K562 (cell line): ENCODE results near the gene ERVFRD-1. TPM values are rescaled to one million over a fixed set of nuclear protein-coding genes. Genes with fewer than 3 reads are reported as not detected.

Experiments
- ATAC-seq: fragments of 200-7000 bp; cut with Tn5 transposase; 3 replicates; pipeline ENCODE4 v1.9.1; 2020; ENCODE audit warnings: moderate library complexity
- BruUV-seq: library from RNA; stranded (reverse); fragments of 400-500 nt; replicated peaks from 2 replicates; lab custom pipeline; 2021; lab: Mats Ljungman, UMichigan
- CTCF ChIA-PET: fragments of 300-600 bp; formaldehyde crosslinking; extraction: SDS; loops from one replicate; lab custom pipeline; 2021; ENCODE audit warnings: low intra/inter-chr PET ratio; lab: Yijun Ruan, JAX
- POLR2A ChIA-PET: fragments of 300-600, 350-650 bp; sonication (Branson Sonifier 250); formaldehyde crosslinking; extraction: SDS; loops from one replicate; lab custom pipeline; 2021; ENCODE audit warnings: antibody characterized with exemption, inconsistent platforms; lab: Yijun Ruan, JAX
- DNase-seq, 4 experiments: peaks; one replicate each; pipeline versions ENCODE4 v3.0.0 to v3.0.0-alpha.2; 2011 to 2018; ENCODE audit warnings: low spot score in 3 of 4, mixed read lengths in 3 of 4; ENCODE audit errors: extremely low read depth in 1 of 4
- FAIRE-seq: peaks from 2 replicates; lab custom pipeline; 2011; peaks lifted over from hg19 to GRCh38; lab: Jason Lieb, UNC
- H2AFZ ChIP-seq: 2 replicates; pipeline ENCODE4 v1.6.0; 2011; ENCODE audit warnings: low read depth, low read length, control low read depth, inconsistent platforms
- H3K27ac ChIP-seq: fragments of 200-600 bp; 3 replicates; pipeline ENCODE4 v1.8.0; 2011; ENCODE audit warnings: low read depth, mild to moderate bottlenecking, control low read depth, inconsistent platforms, low read length, moderate library complexity, mixed read lengths; ENCODE audit errors: extremely low read depth
- H3K27me3 ChIP-seq, 2 experiments: fragments of 300-600 bp in 1 of 2; 2 replicates in 1 of 2; 3 replicates in 1 of 2; pipeline versions ENCODE4 v1.6.0 to v1.8.0; 2011; ENCODE audit warnings: inconsistent platforms in 2 of 2, low read length in 2 of 2, mild to moderate bottlenecking in 1 of 2, mixed read lengths in 1 of 2, moderate library complexity in 1 of 2; ENCODE audit not compliant: control insufficient read depth in 2 of 2, insufficient read depth in 2 of 2
- H3K36me3 ChIP-seq: fragments of 300-600 bp; 3 replicates; pipeline ENCODE4 v1.8.0; 2011; ENCODE audit warnings: mild to moderate bottlenecking, low read length, inconsistent platforms; ENCODE audit not compliant: control insufficient read depth, insufficient read depth
- H3K4me1 ChIP-seq, 2 experiments: fragments of 200-600 bp in 1 of 2; replicated peaks in 1 of 2; 2 replicates in 1 of 2; 3 replicates in 1 of 2; pipeline versions ENCODE4 v1.5.1 to v1.8.0; 2011; ENCODE audit warnings: inconsistent platforms in 2 of 2, low read length in 2 of 2, mild to moderate bottlenecking in 1 of 2, mixed read lengths in 1 of 2, moderate library complexity in 1 of 2; ENCODE audit not compliant: control insufficient read depth in 2 of 2, insufficient read depth in 2 of 2
- H3K4me2 ChIP-seq: 2 replicates; pipeline ENCODE4 v1.6.1; 2011; ENCODE audit warnings: low read length, control low read depth, inconsistent platforms, mixed read lengths; ENCODE audit not compliant: insufficient read depth
- H3K4me3 ChIP-seq: fragments of 200-600 bp; sonication (generic), shearing (Covaris generic); 2 replicates; pipeline ENCODE4 v1.5.1; 2016; ENCODE audit warnings: control low read depth, inconsistent platforms
- H3K79me2 ChIP-seq: fragments of 200-600 bp; 3 replicates; pipeline ENCODE4 v1.8.0; 2011; ENCODE audit warnings: low read length, inconsistent platforms; ENCODE audit not compliant: control insufficient read depth, insufficient read depth
- H3K9ac ChIP-seq, 2 experiments: 2 replicates each; pipeline versions ENCODE4 v1.6.0 to v1.6.1; 2011; ENCODE audit warnings: low read depth in 2 of 2, low read length in 2 of 2, control low read depth in 1 of 2, inconsistent platforms in 1 of 2, mild to moderate bottlenecking in 1 of 2, mixed read lengths in 1 of 2; ENCODE audit not compliant: insufficient read depth in 1 of 2
- H3K9me1 ChIP-seq: one replicate; pipeline ENCODE4 v1.6.0; 2011; ENCODE audit warnings: inconsistent platforms, mild to moderate bottlenecking, low read length, moderate library complexity; ENCODE audit not compliant: control insufficient read depth, insufficient read depth
- H3K9me3 ChIP-seq: replicated peaks from 2 replicates; pipeline ENCODE4 v1.5.1; 2011; ENCODE audit warnings: low read depth, low read length, inconsistent platforms; ENCODE audit not compliant: control insufficient read depth, insufficient read depth
- H4K20me1 ChIP-seq: replicated peaks from 2 replicates; pipeline ENCODE4 v1.6.1; 2011; ENCODE audit warnings: low read length, inconsistent platforms, mixed read lengths; ENCODE audit not compliant: control insufficient read depth, insufficient read depth
- ARID1B ChIP-seq: fragments of 450-650 bp; IDR thresholded peaks from 2 replicates; pipeline ENCODE4 v1.6.1; 2016; ENCODE audit warnings: antibody characterized with exemption, mild to moderate bottlenecking, inconsistent platforms
- ATF3 ChIP-seq, 2 experiments: fragments of 450-650 bp in 1 of 2; sonication (generic) in 1 of 2; formaldehyde crosslinking in 1 of 2; IDR thresholded peaks in 1 of 2; conservative IDR thresholded peaks in 1 of 2; 2 replicates each; pipeline versions ENCODE4 v1.6.1 to v1.8.1; 2016 to 2023; ENCODE audit warnings: mild to moderate bottlenecking in 2 of 2, moderate library complexity in 2 of 2, inconsistent platforms in 1 of 2, missing genetic modification reagents in 1 of 2
- FOSL1 ChIP-seq: fragments of 200-800 bp; sonication (Bioruptor generic); conservative IDR thresholded peaks from 2 replicates; pipeline ENCODE4 v1.6.1; 2016; ENCODE audit warnings: missing genetic modification characterization, missing compliant biosample characterization
- JUN ChIP-seq, 2 experiments: sonication (generic) in 1 of 2; formaldehyde crosslinking in 1 of 2; IDR thresholded peaks; 2 replicates each; pipeline versions ENCODE4 v1.6.1 to v1.8.0; 2012 to 2022; ENCODE audit warnings: borderline replicate concordance in 2 of 2, mild to moderate bottlenecking in 2 of 2, improper control_type of control experiment in 1 of 2, low read depth in 1 of 2, low read length in 1 of 2, missing genetic modification reagents in 1 of 2
- JUND ChIP-seq, 2 experiments: IDR thresholded peaks; 2 replicates in 1 of 2; 3 replicates in 1 of 2; pipeline ENCODE4 v1.6.1; 2011; ENCODE audit warnings: borderline replicate concordance in 2 of 2, low read depth in 2 of 2, low read length in 2 of 2, improper control_type of control experiment in 1 of 2, missing biosample characterization in 1 of 2, missing genetic modification characterization in 1 of 2, missing genetic modification reagents in 1 of 2
- POLR2B ChIP-seq: fragments of 450-650 bp; IDR thresholded peaks from 2 replicates; pipeline ENCODE4 v1.6.1; 2018; ENCODE audit warnings: low read depth; ENCODE audit not compliant: partially characterized antibody
- RFX7 ChIP-seq: fragments of 250-450 bp; sonication (Bioruptor Pico); IDR thresholded peaks from 2 replicates; pipeline ENCODE4 v1.5.1; 2021; ENCODE audit warnings: mild to moderate bottlenecking
- SUPT5H ChIP-seq: fragments of 450-650 bp; IDR thresholded peaks from 2 replicates; pipeline ENCODE4 v1.6.1; 2016
- ZNF644 ChIP-seq: fragments of 200-800 bp; sonication (Bioruptor generic); IDR thresholded peaks from 2 replicates; pipeline ENCODE4 v1.6.1; 2016; ENCODE audit warnings: low read depth, missing genetic modification characterization, missing compliant biosample characterization
- ZNF695 ChIP-seq: fragments of 450-650 bp; formaldehyde crosslinking; IDR thresholded peaks from 2 replicates; pipeline ENCODE4 v1.4.0; 2020; ENCODE audit warnings: mild to moderate bottlenecking, moderate library complexity
- WGBS: fragments of 100-300 bp; shearing (Covaris generic); methylation state at CpG from one replicate; pipeline ENCODE4 v1.1.6; 2016; ENCODE audit warnings: low coverage, mixed read lengths; ENCODE audit not compliant: insufficient coverage; ENCODE audit errors: missing lambda C conversion rate; 5-methylcytosine and 5-hydroxymethylcytosine counted together
- in situ Hi-C: fragments of 300-500 bp; cut with MboI; formaldehyde crosslinking; loops from 4 replicates; pipeline ENCODE4 v1.15.0; 2018; ENCODE audit warnings: inconsistent platforms, mixed read lengths
- intact Hi-C: fragments of 100-400 bp; cut with micrococcal nuclease; formaldehyde crosslinking; loops from 2 replicates; pipeline ENCODE4 v1.14.2; 2022
- polyA plus RNA-seq, 8 experiments: library from polyadenylated mRNA; depleted of rRNA in 4 of 8; stranded (reverse) in 5 of 8; unstranded in 3 of 8; fragments of >200 nt; fragmentation: Nextera tagmentation in 2 of 8; fragmentation: Illumina TruSeq in 1 of 8; extraction: Ambion mirVana in 2 of 8; extraction: Trizol in 1 of 8; gene quantifications; 2 replicates each; pipeline versions ENCODE4 v1.2.1 to v1.2.3, GENCODE V29; 2011 to 2014; ENCODE audit warnings: inconsistent platforms in 1 of 8, missing spikeins in 1 of 8
- total RNA-seq, 7 experiments: library from RNA; depleted of rRNA in 6 of 7; stranded (reverse); fragments of >200 nt in 6 of 7; fragmentation: Illumina TruSeq in 2 of 7; extraction: Trizol in 2 of 7; gene quantifications; 2 replicates each; pipeline versions ENCODE4 v1.2.1 to v1.2.3, GENCODE V29; 2011 to 2021; ENCODE audit warnings: low replicate concordance in 1 of 7
- TF ChIP-seq, protein P1 (sequence below): fragments of 250-450 bp; sonication (Bioruptor Pico); IDR thresholded peaks from 2 replicates; pipeline ENCODE4 v1.5.0; 2021

ERVFRD-1 gene
- total and polyA plus RNA-seq, 9 of the 15 experiments (the other 6 are each of a cell fraction or from before 2014, with no cell fraction given) = 0.05 to 0.14 (median 0.09) TPM; not detected in 2

DNA sequence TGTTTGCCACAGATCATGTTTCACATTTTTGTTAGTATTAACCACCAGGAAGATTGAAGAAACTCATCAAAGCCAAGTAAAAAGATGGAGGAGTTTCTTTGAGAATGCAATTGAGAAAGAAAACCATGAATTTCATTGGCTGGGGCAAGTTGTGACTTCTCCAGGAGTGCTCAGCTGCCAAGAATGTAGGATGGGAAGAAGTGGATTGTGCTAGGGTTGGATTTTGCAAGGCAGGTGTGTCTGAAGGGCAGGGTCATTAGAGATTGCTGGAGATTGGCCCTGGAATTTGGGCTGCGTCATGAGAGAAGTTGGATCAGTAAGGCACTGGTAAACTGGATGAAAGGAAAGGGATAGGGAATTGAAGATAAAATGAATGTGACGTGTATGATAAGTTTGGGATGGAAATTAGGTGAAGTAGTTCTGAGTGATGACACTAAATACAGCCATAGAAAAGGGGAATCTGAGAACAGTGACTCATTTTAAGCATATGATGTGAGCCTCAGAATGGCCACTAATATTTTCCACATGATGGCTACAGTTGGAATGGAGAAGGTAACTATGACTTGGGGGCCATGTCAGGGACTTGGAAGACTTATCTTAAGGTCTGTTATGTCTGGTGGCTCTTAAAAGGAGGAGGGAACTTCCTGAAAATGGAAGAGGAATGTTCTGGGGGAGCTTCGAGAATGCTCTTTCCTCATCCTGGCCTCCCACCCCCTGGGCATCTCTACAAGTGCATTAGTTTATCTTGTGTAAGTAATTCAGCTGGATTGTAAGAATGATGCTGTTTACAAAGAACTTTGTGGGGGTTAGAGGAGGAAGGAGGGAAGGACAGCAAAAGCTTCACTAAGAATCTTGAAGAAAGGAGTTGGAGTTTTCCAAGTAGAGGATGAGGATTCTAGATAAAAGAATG is 27.8 kb upstream of the ERVFRD-1 start:
- BruUV-seq = no TSS peak
- WGBS = 17% methylated on average over 3 of the region's 3 CpGs
- ChIA-PET CTCF (no interaction called here), POLR2A (no interaction called here)
- intact Hi-C loops (no loop called here), in situ Hi-C loops (no loop called here)
- peaks cover 19% of the 10 kb centered on the region for H3K36me3 ChIP-seq
- ATAC-seq = no peak
- no peak for DNase-seq
- H3K27me3 ChIP-seq = no peaks in the 10 kb centered on the region
- H3K4me3 ChIP-seq = no peak overlapping the region
- no peak overlapping the region for H3K9ac ChIP-seq
- H3K9me1 ChIP-seq = no peaks in the 10 kb centered on the region
- no peak overlapping the region for H3K4me2 ChIP-seq
- H3K4me1 ChIP-seq = peaks cover 0 to 8% of the 10 kb centered on the region in 2 experiments; a peak in 3 of 5 replicates
- no peaks in the 10 kb centered on the region for H3K9me3 ChIP-seq
- no peak overlapping the region for H2AFZ ChIP-seq
- no peaks in the 10 kb centered on the region for H4K20me1 ChIP-seq
- TF ChIP-seq RFX7 (CRISPR knock-in tag) (no peak), POLR2B (peak; percentile 27), ARID1B (peak; percentile 14; the same call in 1 of the 2 replicates), JUN (IDR thresholded peaks at IDR 0.05; ENCODE audit: borderline replicate concordance, low read depth, low read length) (0 out of 2 replicates have a peak, but pooled peaks have one; percentile 43), JUN (CRISPR knock-in tag; IDR thresholded peaks at IDR 0.05; ENCODE audit: borderline replicate concordance) (no peak), FOSL1 (tag) (peak; percentile 80), ZNF644 (tag) (0 out of 2 replicates have a peak, but pooled peaks have one; percentile 31), SUPT5H (peak; percentile 21; the same call in 1 of the 2 replicates), ZNF695 (CRISPR knock-in tag) (no peak), JUND (IDR thresholded peaks at IDR 0.05; ENCODE audit: borderline replicate concordance, low read depth, low read length) (peak; percentile 14; the same call in 1 of the 2 replicates), JUND (tag; IDR thresholded peaks at IDR 0.05; ENCODE audit: borderline replicate concordance, low read depth, low read length) (peak; percentile 52; the same call in 1 of the 3 replicates), ATF3 (IDR thresholded peaks at IDR 0.05) (peak; percentile 79), ATF3 (CRISPR knock-in tag; conservative IDR thresholded peaks at IDR 0.05) (no peak)
- TF ChIP-seq, protein P1, sequence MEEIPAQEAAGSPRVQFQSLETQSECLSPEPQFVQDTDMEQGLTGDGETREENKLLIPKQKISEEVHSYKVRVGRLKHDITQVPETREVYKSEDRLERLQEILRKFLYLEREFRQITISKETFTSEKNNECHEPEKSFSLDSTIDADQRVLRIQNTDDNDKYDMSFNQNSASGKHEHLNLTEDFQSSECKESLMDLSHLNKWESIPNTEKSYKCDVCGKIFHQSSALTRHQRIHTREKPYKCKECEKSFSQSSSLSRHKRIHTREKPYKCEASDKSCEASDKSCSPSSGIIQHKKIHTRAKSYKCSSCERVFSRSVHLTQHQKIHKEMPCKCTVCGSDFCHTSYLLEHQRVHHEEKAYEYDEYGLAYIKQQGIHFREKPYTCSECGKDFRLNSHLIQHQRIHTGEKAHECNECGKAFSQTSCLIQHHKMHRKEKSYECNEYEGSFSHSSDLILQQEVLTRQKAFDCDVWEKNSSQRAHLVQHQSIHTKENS (CRISPR knock-in tag) = no peak
- TF ChIP-seq, all 486 proteins: peak for 8
- Histone ChIP-seq H3K79me2 (no peaks in the 10 kb centered on the region), H3K27ac (no peak overlapping the region)
- FAIRE-seq = no peak
